ENCODE measurements around the gene EPB41L4A.

EPB41L4A gene

GRCh38 chr5:112196584-112196983 lies 222.5 kb downstream of the EPB41L4A start:
- no peak for DNase-seq

GRCh38 chr5:112195924-112196323 lies 223.2 kb downstream of the EPB41L4A start:
- no peak for DNase-seq

GRCh38 chr5:112192866-112193265 lies 226.2 kb downstream of the EPB41L4A start:
- no peak for DNase-seq

- no peak for DNase-seq
Observed at GRCh38 chr5:112192072-112192471, 227.0 kb downstream of the EPB41L4A start.

- no peak for DNase-seq
Observed at GRCh38 chr5:112189391-112189790, 229.7 kb downstream of the EPB41L4A start.

- no peak for DNase-seq
Observed at GRCh38 chr5:112186401-112186990, 232.6 kb downstream of the EPB41L4A start.

GRCh38 chr5:112183874-112184273 lies 235.2 kb downstream of the EPB41L4A start:
- DNase-seq: no peak

- DNase-seq: no peak
Observed at GRCh38 chr5:112183103-112183711, 235.9 kb downstream of the EPB41L4A start.

- DNase-seq: no peak
Observed at GRCh38 chr5:112179290-112179689, 239.8 kb downstream of the EPB41L4A start.

- no peak for DNase-seq
Observed at GRCh38 chr5:112174959-112175594, 244.0 kb downstream of the EPB41L4A start.

GRCh38 chr5:112165897-112166737 lies 253.0 kb downstream of the EPB41L4A start:
- no peak for DNase-seq

GRCh38 chr5:112165399-112165798 lies 253.7 kb downstream of the EPB41L4A start:
- no peak for DNase-seq

GRCh38 chr5:112163435-112163834 lies 255.6 kb downstream of the EPB41L4A start:
- DNase-seq: no peak

- no peak for DNase-seq
Observed at GRCh38 chr5:112161392-112161748, 257.7 kb downstream of the EPB41L4A start.

- DNase-seq: peak; percentile 81 to 90 (median 86)
Observed at GRCh38 chr5:112160652-112161391, 258.3 kb downstream of the EPB41L4A start.

GRCh38 chr5:112159435-112159834 lies 259.6 kb downstream of the EPB41L4A start:
- no peak for DNase-seq

- no peak for DNase-seq
Observed at GRCh38 chr5:112156211-112156610, 262.9 kb downstream of the EPB41L4A start.

GRCh38 chr5:112154940-112155686 lies 264.0 kb downstream of the EPB41L4A start:
- DNase-seq: no peak

GRCh38 chr5:112149727-112150126 lies 269.4 kb downstream of the EPB41L4A start:
- DNase-seq: no peak

- DNase-seq: peak in 3 of 4 experiments; percentile 3 to 6 (median 4)
Observed at GRCh38 chr5:112146323-112147226, 272.5 kb downstream of the EPB41L4A start.

- no peak for DNase-seq
Observed at GRCh38 chr5:112143690-112144089, 275.4 kb downstream of the EPB41L4A start.
